ENCODE data around the gene OTOF. TPM values are rescaled to one million over a fixed set of nuclear protein-coding genes. Genes with fewer than 3 reads are reported as not detected.

The OTOF gene
- total and polyA plus RNA-seq, 2 donors (not counting 3 experiments of a cell fraction or from before 2014, with no cell fraction given) = 0.06 to 0.22 TPM

DNA sequence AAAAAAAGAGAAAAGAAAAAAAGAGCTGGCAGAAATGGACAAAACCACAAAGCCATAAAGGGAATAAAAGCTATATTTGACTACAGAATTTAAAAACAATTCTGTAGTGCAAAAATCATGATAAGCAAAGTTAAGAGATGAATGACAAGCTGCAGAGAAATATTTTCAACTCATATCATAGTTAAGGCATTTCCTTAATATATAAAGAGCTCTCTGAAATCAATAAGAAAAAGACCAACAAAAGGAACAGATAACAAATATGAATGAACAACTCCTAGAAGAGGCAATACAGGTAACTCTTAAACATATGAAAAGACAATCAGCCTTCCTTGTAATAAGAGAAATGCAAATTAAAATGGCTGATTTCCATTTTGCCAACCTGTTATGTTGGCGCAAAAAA is 26.2 kb downstream of the OTOF start:
- H3K4me3 ChIP-seq (replicated peaks in 1 of 3; ENCODE audit: insufficient read depth in 1 of 3, low read depth in 1 of 3, low read length in 3 of 3) = no peak overlapping the region
- no peak overlapping the region for H2AFZ ChIP-seq (ENCODE audit: low read depth, low read length)
- H3K4me2 ChIP-seq (ENCODE audit: insufficient read depth, low read length) = no peak overlapping the region
- no peaks in the 10 kb centered on the region for H3K79me2 ChIP-seq (ENCODE audit: control insufficient read depth, insufficient read depth, low read length)
- BruUV-seq (replicated peaks) = no TSS peak
- intact Hi-C loops (cut with micrococcal nuclease) (no loop called here), dilution Hi-C loops (cut with MboI; ENCODE audit: extremely low pct_ligation_motif_present, low sequenced_read_pairs) (no loop called here)
- no peak for FAIRE-seq
- ChIA-PET CTCF (interaction anchor here (1.1 kb wide), 2 partner anchors 11 to 16 kb away, joined by 3 to 4 read pairs; no protein-coding TSS in a partner anchor), POLR2A (no interaction called here)
- H3K9me3 ChIP-seq (replicated peaks; ENCODE audit: control insufficient read depth, insufficient read depth, low read length) = no peaks in the 10 kb centered on the region
- H3K4me1 ChIP-seq (ENCODE audit: control insufficient read depth, extremely low read depth, insufficient read depth, low read length) = peaks cover 16% of the 10 kb centered on the region
- H3K27ac ChIP-seq (ENCODE audit: insufficient read depth, low read depth, low read length) = no peak overlapping the region
- TF ChIP-seq JUN (IDR thresholded peaks at IDR 0.05; ENCODE audit: borderline replicate concordance, insufficient read depth, insufficient read length, low read depth) = no peak
- DNase-seq (ENCODE audit: low read depth, low spot score) = no peak
- H3K27me3 ChIP-seq (ENCODE audit: control insufficient read depth in 2 of 2, insufficient read depth in 2 of 2, low read length in 2 of 2) = peaks cover 0 to 1% of the 10 kb centered on the region in 2 experiments
- H4K20me1 ChIP-seq (replicated peaks; ENCODE audit: control insufficient read depth, extremely low read depth, insufficient read depth, low read length) = no peaks in the 10 kb centered on the region
- H3K9ac ChIP-seq (replicated peaks; ENCODE audit: extremely low read depth, insufficient read depth, low read length) = no peak overlapping the region
- H3K9me1 ChIP-seq (replicated peaks; ENCODE audit: control insufficient read depth, extremely low read depth, insufficient read depth, low read length) = no peaks in the 10 kb centered on the region
- H3K36me3 ChIP-seq (ENCODE audit: control insufficient read depth in 2 of 2, extremely low read depth in 1 of 2, insufficient read depth in 2 of 2, low read length in 2 of 2) = no peaks in the 10 kb centered on the region

DNA sequence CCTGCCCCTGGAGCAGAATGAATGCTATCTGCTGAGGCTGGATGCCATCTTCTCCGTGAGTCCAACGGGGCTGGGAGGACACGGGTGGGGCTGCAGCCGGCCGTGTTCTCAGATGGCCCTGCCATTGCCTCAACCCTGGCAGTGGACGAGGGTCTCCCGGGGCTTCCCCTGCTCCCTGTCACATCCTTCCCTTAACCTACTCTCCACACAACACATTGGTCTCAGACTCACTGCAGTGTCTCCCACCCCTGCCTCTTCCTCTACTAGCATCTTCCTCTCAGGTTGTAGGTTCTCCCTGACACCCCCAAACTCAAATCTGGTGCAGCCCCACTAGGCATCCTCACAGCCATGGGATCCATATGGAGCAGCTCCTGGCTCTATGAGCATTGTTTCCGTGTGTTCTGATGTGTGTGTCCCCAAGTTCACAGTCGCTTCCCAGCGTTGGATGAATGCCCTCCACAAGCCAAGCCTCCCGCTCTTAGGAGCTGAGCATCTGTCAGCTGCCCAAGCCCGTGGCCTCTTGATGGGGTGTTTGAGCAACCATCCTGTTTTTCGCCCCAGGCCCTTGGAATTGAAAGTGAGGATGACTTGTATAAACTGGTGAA is 27.8 kb downstream of the OTOF start:
- Histone ChIP-seq H3K27me3 (ENCODE audit: control insufficient read depth in 2 of 2, insufficient read depth in 2 of 2, low read length in 2 of 2) (peaks cover 0 to 1% of the 10 kb centered on the region in 2 experiments), H3K4me1 (ENCODE audit: control insufficient read depth, extremely low read depth, insufficient read depth, low read length) (peaks cover 6% of the 10 kb centered on the region), H3K9ac (replicated peaks; ENCODE audit: extremely low read depth, insufficient read depth, low read length) (no peak overlapping the region), H3K4me3 (replicated peaks in 1 of 3; ENCODE audit: insufficient read depth in 1 of 3, low read depth in 1 of 3, low read length in 3 of 3) (no peak overlapping the region), H3K4me2 (ENCODE audit: insufficient read depth, low read length) (no peak overlapping the region), H3K36me3 (ENCODE audit: control insufficient read depth in 2 of 2, extremely low read depth in 1 of 2, insufficient read depth in 2 of 2, low read length in 2 of 2) (no peaks in the 10 kb centered on the region), H3K9me3 (replicated peaks; ENCODE audit: control insufficient read depth, insufficient read depth, low read length) (no peaks in the 10 kb centered on the region), H4K20me1 (replicated peaks; ENCODE audit: control insufficient read depth, extremely low read depth, insufficient read depth, low read length) (no peaks in the 10 kb centered on the region), H2AFZ (ENCODE audit: low read depth, low read length) (no peak overlapping the region), H3K79me2 (ENCODE audit: control insufficient read depth, insufficient read depth, low read length) (no peaks in the 10 kb centered on the region), H3K9me1 (replicated peaks; ENCODE audit: control insufficient read depth, extremely low read depth, insufficient read depth, low read length) (no peaks in the 10 kb centered on the region), H3K27ac (ENCODE audit: insufficient read depth, low read depth, low read length) (no peak overlapping the region)
- TF ChIP-seq POLR2A (IDR thresholded peaks at IDR 0.05; ENCODE audit: low read depth, low read length) = no peak
- TF ChIP-seq, protein P1, sequence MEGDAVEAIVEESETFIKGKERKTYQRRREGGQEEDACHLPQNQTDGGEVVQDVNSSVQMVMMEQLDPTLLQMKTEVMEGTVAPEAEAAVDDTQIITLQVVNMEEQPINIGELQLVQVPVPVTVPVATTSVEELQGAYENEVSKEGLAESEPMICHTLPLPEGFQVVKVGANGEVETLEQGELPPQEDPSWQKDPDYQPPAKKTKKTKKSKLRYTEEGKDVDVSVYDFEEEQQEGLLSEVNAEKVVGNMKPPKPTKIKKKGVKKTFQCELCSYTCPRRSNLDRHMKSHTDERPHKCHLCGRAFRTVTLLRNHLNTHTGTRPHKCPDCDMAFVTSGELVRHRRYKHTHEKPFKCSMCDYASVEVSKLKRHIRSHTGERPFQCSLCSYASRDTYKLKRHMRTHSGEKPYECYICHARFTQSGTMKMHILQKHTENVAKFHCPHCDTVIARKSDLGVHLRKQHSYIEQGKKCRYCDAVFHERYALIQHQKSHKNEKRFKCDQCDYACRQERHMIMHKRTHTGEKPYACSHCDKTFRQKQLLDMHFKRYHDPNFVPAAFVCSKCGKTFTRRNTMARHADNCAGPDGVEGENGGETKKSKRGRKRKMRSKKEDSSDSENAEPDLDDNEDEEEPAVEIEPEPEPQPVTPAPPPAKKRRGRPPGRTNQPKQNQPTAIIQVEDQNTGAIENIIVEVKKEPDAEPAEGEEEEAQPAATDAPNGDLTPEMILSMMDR (IDR thresholded peaks at IDR 0.05; ENCODE audit: extremely low read depth in 1 of 2, insufficient read depth in 1 of 2, low read depth in 1 of 2, low read length in 2 of 2) = no peak
- no peak for TF ChIP-seq POLR2AphosphoS5 (IDR thresholded peaks at IDR 0.05; ENCODE audit: insufficient read depth, low read depth, low read length)
- no peak for TF ChIP-seq EZH2 (IDR thresholded peaks at IDR 0.05; ENCODE audit: borderline replicate concordance, low read depth, low read length, severe bottlenecking)
- no peak for TF ChIP-seq MYC (IDR thresholded peaks at IDR 0.05; ENCODE audit: low read depth, low read length)
- no peak for TF ChIP-seq GATA2 (IDR thresholded peaks at IDR 0.05; ENCODE audit: insufficient read depth, insufficient read length, low read depth, low read length)
- TF ChIP-seq FOS (IDR thresholded peaks at IDR 0.05; ENCODE audit: borderline replicate concordance, insufficient read depth, low read length) = no peak
- no peak for TF ChIP-seq JUN (IDR thresholded peaks at IDR 0.05; ENCODE audit: borderline replicate concordance, insufficient read depth, insufficient read length, low read depth)
- TF ChIP-seq, protein P2, sequence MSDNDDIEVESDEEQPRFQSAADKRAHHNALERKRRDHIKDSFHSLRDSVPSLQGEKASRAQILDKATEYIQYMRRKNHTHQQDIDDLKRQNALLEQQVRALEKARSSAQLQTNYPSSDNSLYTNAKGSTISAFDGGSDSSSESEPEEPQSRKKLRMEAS (IDR thresholded peaks at IDR 0.05; ENCODE audit: insufficient read depth, insufficient read length) = no peak
- dilution Hi-C loops (cut with MboI; ENCODE audit: extremely low pct_ligation_motif_present, low sequenced_read_pairs) (no loop called here), intact Hi-C loops (cut with micrococcal nuclease) (no loop called here)
- POLR2A ChIA-PET = no interaction called here
- DNase-seq (ENCODE audit: low read depth, low spot score) = no peak
- no TSS peak for BruUV-seq (replicated peaks)
- CTCF ChIA-PET = no interaction called here
- no peak for FAIRE-seq

All from endothelial cell of umbilical vein (primary cell).